ENCODE results near the gene PLEKHA5. TPM values are rescaled to one million over a fixed set of nuclear protein-coding genes. Genes with fewer than 3 reads are reported as not detected.
"Not testable (repeated sequence)": the region's sequence is repeated elsewhere in the genome, so short reads cannot be mapped to it uniquely, and the experiment has no call there.

Gene PLEKHA5
- total and polyA plus RNA-seq, 7 donors, result 0.52 to 3.3 (median 0.80) TPM

GRCh38 chr12:19410629-19411185, 281.2 kb downstream of the PLEKHA5 start:
- H3K27ac ChIP-seq, result no peak overlapping the region
- H3K27me3 ChIP-seq (ENCODE audit: insufficient read depth in 3 of 3, low read length in 2 of 3), result peaks cover 0 to 4% (median 0%) of the 10 kb centered on the region in 3 donors
- 37 to 44% (median 41%) methylated on average over 7 of the region's 7 CpGs for WGBS, 3 donors
- no peak for ATAC-seq
- intact Hi-C loops (cut with DNase I), result no loop called here
- H3K4me3 ChIP-seq, result no peak overlapping the region
- no peak for TF ChIP-seq CTCF (IDR thresholded peaks at IDR 0.05)
- H3K4me1 ChIP-seq, result no peaks in the 10 kb centered on the region
- H3K9me3 ChIP-seq, result no peaks in the 10 kb centered on the region
- H3K36me3 ChIP-seq (ENCODE audit: insufficient read depth in 1 of 2, low read depth in 1 of 2), result no peaks in the 10 kb centered on the region
- no peak for DNase-seq

- Histone ChIP-seq H3K4me1 (no peaks in the 10 kb centered on the region), H3K27ac (no peak overlapping the region), H3K9me3 (no peaks in the 10 kb centered on the region), H3K4me3 (no peak overlapping the region), H3K27me3 (ENCODE audit: insufficient read depth in 3 of 3, low read length in 2 of 3) (peaks cover 0 to 4% (median 0%) of the 10 kb centered on the region in 3 donors), H3K36me3 (ENCODE audit: insufficient read depth in 1 of 2, low read depth in 1 of 2) (no peaks in the 10 kb centered on the region)
- ATAC-seq (no peak), DNase-seq (no peak)
- intact Hi-C loops (cut with DNase I), result no loop called here
- WGBS, 3 donors, result 51 to 68% (median 57%) methylated on average over 10 of the region's 10 CpGs
- no peak for TF ChIP-seq CTCF (IDR thresholded peaks at IDR 0.05)
Measured at GRCh38 chr12:19411234-19412204, 282.0 kb downstream of the PLEKHA5 start.

GRCh38 chr12:19412844-19413243, 283.3 kb downstream of the PLEKHA5 start:
- ATAC-seq (no peak), DNase-seq (peak in 1 of 2 donors; percentile 40)
- intact Hi-C loops (cut with DNase I), result no loop called here
- H3K4me3 ChIP-seq, result no peak overlapping the region
- no peak for TF ChIP-seq CTCF (IDR thresholded peaks at IDR 0.05)
- H3K27ac ChIP-seq, result no peak overlapping the region
- H3K4me1 ChIP-seq, result no peaks in the 10 kb centered on the region
- no peaks in the 10 kb centered on the region for H3K36me3 ChIP-seq (ENCODE audit: insufficient read depth in 1 of 2, low read depth in 1 of 2)
- 58 to 72% (median 65%) methylated on average over 23 of the region's 23 CpGs for WGBS, 3 donors
- H3K27me3 ChIP-seq (ENCODE audit: insufficient read depth in 3 of 3, low read length in 2 of 3), result peaks cover 0 to 2% (median 0%) of the 10 kb centered on the region in 3 donors
- H3K9me3 ChIP-seq, result no peaks in the 10 kb centered on the region

- H3K27ac ChIP-seq; H3K4me3 ChIP-seq; H3K36me3 ChIP-seq (ENCODE audit: insufficient read depth in 1 of 2, low read depth in 1 of 2); intact Hi-C loops (cut with DNase I); DNase-seq; H3K9me3 ChIP-seq; H3K27me3 ChIP-seq (ENCODE audit: insufficient read depth in 3 of 3, low read length in 2 of 3); H3K4me1 ChIP-seq; ATAC-seq: not testable (repeated sequence)
- 75 to 91% (median 88%) methylated on average over 5 of the region's 5 CpGs for WGBS, 3 donors
Measured at GRCh38 chr12:19413582-19413981, 284.0 kb downstream of the PLEKHA5 start.

- Histone ChIP-seq H3K27me3 (ENCODE audit: insufficient read depth in 3 of 3, low read length in 2 of 3) (peaks cover 0 to 2% (median 0%) of the 10 kb centered on the region in 3 donors), H3K4me1 (no peaks in the 10 kb centered on the region), H3K4me3 (no peak overlapping the region), H3K36me3 (ENCODE audit: insufficient read depth in 1 of 2, low read depth in 1 of 2) (no peaks in the 10 kb centered on the region), H3K27ac (no peak overlapping the region), H3K9me3 (no peaks in the 10 kb centered on the region)
- intact Hi-C loops (cut with DNase I), result no loop called here
- DNase-seq (no peak), ATAC-seq (no peak)
- no peak for TF ChIP-seq CTCF (IDR thresholded peaks at IDR 0.05)
Measured at GRCh38 chr12:19415563-19415962, 286.0 kb downstream of the PLEKHA5 start.
